C4-2B (cell line): ENCODE data around the gene DLG1.

Experiments
- ZFX ChIP-seq: fragments of 450-650 bp; IDR thresholded peaks from 2 replicates; pipeline ENCODE4 v1.6.1; 2017
- TF ChIP-seq, protein P1 (sequence below): fragments of 450-650 bp; conservative IDR thresholded peaks from 2 replicates; pipeline ENCODE4 v1.5.1; 2017; ENCODE audit warnings: mild to moderate bottlenecking

DNA sequence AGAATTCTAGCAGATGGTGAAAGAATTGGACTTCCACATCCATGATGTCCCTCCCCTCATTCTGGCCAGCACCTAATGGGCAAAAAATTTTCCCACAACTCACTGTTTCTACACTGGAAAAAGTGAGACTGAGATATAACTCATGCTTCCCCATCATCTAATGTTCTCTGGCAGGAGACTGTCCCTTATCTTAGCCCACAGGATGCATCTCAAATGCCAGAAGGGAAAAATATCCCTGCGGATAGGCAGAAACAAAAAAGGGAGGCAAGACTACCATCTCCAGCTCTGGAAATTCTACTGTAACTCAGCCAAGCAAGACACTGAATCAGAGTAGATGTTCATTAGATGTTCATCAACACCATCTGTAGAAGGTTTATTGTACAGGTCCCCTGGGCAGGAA lies 58.6 kb downstream of the DLG1 start:
- TF ChIP-seq, protein P1, sequence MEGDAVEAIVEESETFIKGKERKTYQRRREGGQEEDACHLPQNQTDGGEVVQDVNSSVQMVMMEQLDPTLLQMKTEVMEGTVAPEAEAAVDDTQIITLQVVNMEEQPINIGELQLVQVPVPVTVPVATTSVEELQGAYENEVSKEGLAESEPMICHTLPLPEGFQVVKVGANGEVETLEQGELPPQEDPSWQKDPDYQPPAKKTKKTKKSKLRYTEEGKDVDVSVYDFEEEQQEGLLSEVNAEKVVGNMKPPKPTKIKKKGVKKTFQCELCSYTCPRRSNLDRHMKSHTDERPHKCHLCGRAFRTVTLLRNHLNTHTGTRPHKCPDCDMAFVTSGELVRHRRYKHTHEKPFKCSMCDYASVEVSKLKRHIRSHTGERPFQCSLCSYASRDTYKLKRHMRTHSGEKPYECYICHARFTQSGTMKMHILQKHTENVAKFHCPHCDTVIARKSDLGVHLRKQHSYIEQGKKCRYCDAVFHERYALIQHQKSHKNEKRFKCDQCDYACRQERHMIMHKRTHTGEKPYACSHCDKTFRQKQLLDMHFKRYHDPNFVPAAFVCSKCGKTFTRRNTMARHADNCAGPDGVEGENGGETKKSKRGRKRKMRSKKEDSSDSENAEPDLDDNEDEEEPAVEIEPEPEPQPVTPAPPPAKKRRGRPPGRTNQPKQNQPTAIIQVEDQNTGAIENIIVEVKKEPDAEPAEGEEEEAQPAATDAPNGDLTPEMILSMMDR = no peak
- no peak for TF ChIP-seq ZFX
